ENCODE measurements around the gene DOCK1. TPM values are rescaled to one million over a fixed set of nuclear protein-coding genes. Genes with fewer than 3 reads are reported as not detected.
"Not testable (repeated sequence)": the region's sequence is repeated elsewhere in the genome, so short reads cannot be mapped to it uniquely, and the experiment has no call there.

The DOCK1 gene
- polyA plus RNA-seq, 1 donor, result 29.5 TPM

GRCh38 chr10:126880926-126881325 is 24.3 kb upstream of the DOCK1 start:
- 77% methylated on average over 2 of the region's 5 CpGs for WGBS (ENCODE audit: insufficient coverage, low lambda C conversion rate)
- no peaks in the 10 kb centered on the region for H3K27me3 ChIP-seq (ENCODE audit: control insufficient read depth, insufficient read depth, low read length)

GRCh38 chr10:126882055-126882454 is 23.2 kb upstream of the DOCK1 start:
- H3K9me3 ChIP-seq (ENCODE audit: control insufficient read depth, low read depth, low read length); H3K27ac ChIP-seq (ENCODE audit: low read length); H3K4me1 ChIP-seq (ENCODE audit: control insufficient read depth, insufficient read depth, low read length); H3K36me3 ChIP-seq (ENCODE audit: control insufficient read depth, insufficient read depth, low read length); DNase-seq; H3K27me3 ChIP-seq (ENCODE audit: control insufficient read depth, insufficient read depth, low read length); H3K4me3 ChIP-seq (ENCODE audit: low read length): not testable (repeated sequence)
- WGBS (ENCODE audit: insufficient coverage, low lambda C conversion rate), result no CpG with 5 or more reads among the region's 16 CpGs

More at GRCh38 chr10:126880926-126881325, 24.3 kb upstream of the DOCK1 start:
- Histone ChIP-seq H3K9me3 (ENCODE audit: control insufficient read depth, low read depth, low read length) (no peaks in the 10 kb centered on the region), H3K4me1 (ENCODE audit: control insufficient read depth, insufficient read depth, low read length) (no peaks in the 10 kb centered on the region), H3K36me3 (ENCODE audit: control insufficient read depth, insufficient read depth, low read length) (no peaks in the 10 kb centered on the region), H3K4me3 (ENCODE audit: low read length) (no peak overlapping the region), H3K27ac (ENCODE audit: low read length) (no peak overlapping the region)
- no peak for DNase-seq

DNA sequence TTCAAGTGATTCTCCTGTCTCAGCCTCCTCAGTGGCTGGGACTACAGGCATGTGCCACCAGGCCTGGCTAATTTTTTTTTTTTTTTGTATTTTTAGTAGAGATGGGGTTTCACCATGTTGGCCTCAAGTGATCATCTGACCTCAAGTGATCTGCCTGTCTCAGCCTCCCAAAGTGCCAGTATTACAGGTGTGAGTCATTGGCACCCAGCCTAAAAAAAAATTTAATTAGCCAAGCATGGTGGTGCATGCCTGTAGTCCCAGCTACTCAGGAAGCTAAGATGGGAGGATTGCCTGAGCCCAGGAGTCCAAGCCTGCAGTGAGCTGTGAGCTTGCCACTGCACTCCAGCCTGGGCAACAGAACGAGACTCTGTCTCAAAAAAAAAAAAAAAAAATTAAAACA is 16.8 kb upstream of the DOCK1 start:
- no CpG with 5 or more reads among the region's 1 CpG for WGBS (ENCODE audit: insufficient coverage, low lambda C conversion rate)

DNA sequence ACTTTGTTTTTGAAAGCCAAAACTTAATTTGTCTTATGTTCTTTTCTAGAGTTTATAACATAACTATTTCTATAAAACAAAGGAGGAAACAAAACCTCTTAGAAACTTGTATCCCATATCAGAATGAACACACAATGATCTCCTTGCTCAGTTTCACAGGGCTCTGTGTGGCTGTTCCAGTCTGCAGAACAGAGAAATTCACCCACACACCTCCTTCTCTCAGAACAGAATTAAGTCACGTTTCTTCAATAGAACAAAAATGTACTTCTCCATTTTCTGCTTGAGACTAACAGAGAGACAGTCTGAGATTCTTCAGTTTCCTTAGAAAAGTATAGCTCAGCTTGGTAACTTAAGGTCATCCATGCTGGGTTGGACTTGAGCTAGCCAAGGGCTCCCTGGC is 15.8 kb upstream of the DOCK1 start:
- no CpG with 5 or more reads among the region's 1 CpG for WGBS (ENCODE audit: insufficient coverage, low lambda C conversion rate)
- H3K27me3 ChIP-seq (ENCODE audit: control insufficient read depth, insufficient read depth, low read length), result no peaks in the 10 kb centered on the region
- no peaks in the 10 kb centered on the region for H3K36me3 ChIP-seq (ENCODE audit: control insufficient read depth, insufficient read depth, low read length)
- no peaks in the 10 kb centered on the region for H3K4me1 ChIP-seq (ENCODE audit: control insufficient read depth, insufficient read depth, low read length)
- no peak for DNase-seq
- no peak overlapping the region for H3K4me3 ChIP-seq (ENCODE audit: low read length)
- H3K27ac ChIP-seq (ENCODE audit: low read length), result no peak overlapping the region
- no peaks in the 10 kb centered on the region for H3K9me3 ChIP-seq (ENCODE audit: control insufficient read depth, low read depth, low read length)

More for the DNA sequence above, 16.8 kb upstream of the DOCK1 start:
- not testable (repeated sequence) for H3K4me1 ChIP-seq (ENCODE audit: control insufficient read depth, insufficient read depth, low read length); H3K9me3 ChIP-seq (ENCODE audit: control insufficient read depth, low read depth, low read length); H3K27me3 ChIP-seq (ENCODE audit: control insufficient read depth, insufficient read depth, low read length); H3K36me3 ChIP-seq (ENCODE audit: control insufficient read depth, insufficient read depth, low read length); H3K27ac ChIP-seq (ENCODE audit: low read length); DNase-seq; H3K4me3 ChIP-seq (ENCODE audit: low read length)

GRCh38 chr10:126890797-126891196 is 14.4 kb upstream of the DOCK1 start:
- H3K27ac ChIP-seq (ENCODE audit: low read length); H3K4me1 ChIP-seq (ENCODE audit: control insufficient read depth, insufficient read depth, low read length); H3K9me3 ChIP-seq (ENCODE audit: control insufficient read depth, low read depth, low read length); H3K36me3 ChIP-seq (ENCODE audit: control insufficient read depth, insufficient read depth, low read length); H3K27me3 ChIP-seq (ENCODE audit: control insufficient read depth, insufficient read depth, low read length); DNase-seq; H3K4me3 ChIP-seq (ENCODE audit: low read length): not testable (repeated sequence)
- WGBS (ENCODE audit: insufficient coverage, low lambda C conversion rate), result no CpG with 5 or more reads among the region's 5 CpGs

DNA sequence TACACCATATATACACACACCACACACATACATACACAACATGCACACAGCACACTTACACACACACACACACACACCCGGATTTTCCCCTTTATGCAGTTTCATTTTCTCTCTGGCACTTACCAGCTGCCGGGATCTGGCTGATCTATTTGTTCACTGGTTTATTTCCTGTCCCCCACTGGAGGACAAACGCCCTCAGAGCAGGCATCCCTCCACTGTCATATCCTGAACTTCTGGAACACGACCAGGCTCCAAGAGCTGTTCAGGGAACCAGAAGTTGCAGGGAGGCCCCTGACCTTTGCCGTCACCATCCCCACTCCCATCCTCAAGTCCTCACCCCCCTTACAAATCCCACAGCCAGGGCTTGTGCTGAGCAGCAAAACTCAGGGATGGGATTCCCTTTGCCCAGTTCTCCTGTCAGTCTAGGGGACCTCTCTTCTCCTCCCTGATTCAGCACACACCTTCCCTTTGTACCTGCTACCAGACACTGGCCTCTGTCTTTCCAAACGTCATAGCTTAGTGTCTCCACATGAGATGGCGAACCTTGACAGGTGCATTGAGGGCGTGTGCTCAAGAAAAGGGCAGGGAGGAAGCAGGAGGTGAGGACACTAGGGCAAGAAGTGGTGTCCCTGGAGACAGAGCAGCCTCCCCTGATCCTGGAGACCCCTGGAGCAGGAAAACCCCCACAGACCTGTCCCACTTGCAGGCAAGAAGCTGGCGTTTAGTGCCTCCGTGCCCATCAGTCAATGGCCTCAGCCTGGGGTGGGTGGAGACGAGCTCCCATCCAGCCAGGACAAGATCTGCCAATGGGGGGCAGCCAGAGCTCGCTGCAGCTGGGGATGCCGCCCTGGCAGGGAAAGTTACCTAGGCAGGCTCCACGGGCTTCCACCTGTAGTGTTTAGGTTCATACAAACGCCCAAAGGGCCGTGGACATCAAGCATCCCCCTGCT is 12.7 kb upstream of the DOCK1 start:
- H3K4me1 ChIP-seq (ENCODE audit: control insufficient read depth, insufficient read depth, low read length), result no peaks in the 10 kb centered on the region
- no peaks in the 10 kb centered on the region for H3K9me3 ChIP-seq (ENCODE audit: control insufficient read depth, low read depth, low read length)
- H3K27me3 ChIP-seq (ENCODE audit: control insufficient read depth, insufficient read depth, low read length), result no peaks in the 10 kb centered on the region
- no peak overlapping the region for H3K27ac ChIP-seq (ENCODE audit: low read length)
- no peaks in the 10 kb centered on the region for H3K36me3 ChIP-seq (ENCODE audit: control insufficient read depth, insufficient read depth, low read length)
- DNase-seq, result peak; percentile 26 to 62
- WGBS (ENCODE audit: insufficient coverage, low lambda C conversion rate), result no CpG with 5 or more reads among the region's 16 CpGs
- no peak overlapping the region for H3K4me3 ChIP-seq (ENCODE audit: low read length)

DNA sequence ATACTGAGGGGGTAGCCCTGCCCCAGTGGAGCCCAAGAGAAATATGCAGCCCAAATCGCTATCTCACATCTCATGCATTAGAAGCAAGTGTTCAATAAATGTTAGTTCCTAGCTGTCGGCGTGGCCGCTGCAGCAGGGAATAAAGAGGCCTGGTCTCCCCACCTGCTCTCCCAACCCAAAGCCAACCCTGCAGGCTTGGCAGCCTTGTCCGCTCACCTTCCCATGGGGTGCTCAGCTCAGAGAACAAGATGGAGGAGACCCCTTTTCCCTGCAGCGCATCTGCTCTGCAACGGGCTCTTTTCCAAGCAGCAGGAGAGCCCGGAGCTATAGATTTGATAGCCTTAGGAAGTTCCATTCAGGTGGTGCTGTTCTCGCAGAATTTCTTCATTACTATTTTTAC is 12.0 kb upstream of the DOCK1 start:
- Histone ChIP-seq H3K4me3 (ENCODE audit: low read length) (no peak overlapping the region), H3K27ac (ENCODE audit: low read length) (no peak overlapping the region), H3K27me3 (ENCODE audit: control insufficient read depth, insufficient read depth, low read length) (no peaks in the 10 kb centered on the region), H3K9me3 (ENCODE audit: control insufficient read depth, low read depth, low read length) (no peaks in the 10 kb centered on the region), H3K36me3 (ENCODE audit: control insufficient read depth, insufficient read depth, low read length) (no peaks in the 10 kb centered on the region), H3K4me1 (ENCODE audit: control insufficient read depth, insufficient read depth, low read length) (no peaks in the 10 kb centered on the region)
- no peak for DNase-seq
- no CpG with 5 or more reads among the region's 9 CpGs for whole genome bisulfite sequencing (ENCODE audit: insufficient coverage, low lambda C conversion rate)

- no peak overlapping the region for H3K27ac ChIP-seq (ENCODE audit: low read length)
- WGBS (ENCODE audit: insufficient coverage, low lambda C conversion rate), result no CpG with 5 or more reads among the region's 8 CpGs
- no peaks in the 10 kb centered on the region for H3K36me3 ChIP-seq (ENCODE audit: control insufficient read depth, insufficient read depth, low read length)
- no peak for DNase-seq
- H3K4me1 ChIP-seq (ENCODE audit: control insufficient read depth, insufficient read depth, low read length), result no peaks in the 10 kb centered on the region
- H3K27me3 ChIP-seq (ENCODE audit: control insufficient read depth, insufficient read depth, low read length), result no peaks in the 10 kb centered on the region
- H3K9me3 ChIP-seq (ENCODE audit: control insufficient read depth, low read depth, low read length), result no peaks in the 10 kb centered on the region
- H3K4me3 ChIP-seq (ENCODE audit: low read length), result no peak overlapping the region
These were observed 11.4 kb upstream of the DOCK1 start for GRCh38 chr10:126893841-126894240.

- no peak overlapping the region for H3K27ac ChIP-seq (ENCODE audit: low read length)
- no peak for DNase-seq
- H3K4me1 ChIP-seq (ENCODE audit: control insufficient read depth, insufficient read depth, low read length), result no peaks in the 10 kb centered on the region
- no peaks in the 10 kb centered on the region for H3K27me3 ChIP-seq (ENCODE audit: control insufficient read depth, insufficient read depth, low read length)
- 67% methylated on average over 1 of the region's 9 CpGs for WGBS (ENCODE audit: insufficient coverage, low lambda C conversion rate)
- H3K4me3 ChIP-seq (ENCODE audit: low read length), result no peak overlapping the region
- H3K9me3 ChIP-seq (ENCODE audit: control insufficient read depth, low read depth, low read length), result no peaks in the 10 kb centered on the region
- H3K36me3 ChIP-seq (ENCODE audit: control insufficient read depth, insufficient read depth, low read length), result no peaks in the 10 kb centered on the region
These were observed 9.9 kb upstream of the DOCK1 start for GRCh38 chr10:126895214-126895781.

DNA sequence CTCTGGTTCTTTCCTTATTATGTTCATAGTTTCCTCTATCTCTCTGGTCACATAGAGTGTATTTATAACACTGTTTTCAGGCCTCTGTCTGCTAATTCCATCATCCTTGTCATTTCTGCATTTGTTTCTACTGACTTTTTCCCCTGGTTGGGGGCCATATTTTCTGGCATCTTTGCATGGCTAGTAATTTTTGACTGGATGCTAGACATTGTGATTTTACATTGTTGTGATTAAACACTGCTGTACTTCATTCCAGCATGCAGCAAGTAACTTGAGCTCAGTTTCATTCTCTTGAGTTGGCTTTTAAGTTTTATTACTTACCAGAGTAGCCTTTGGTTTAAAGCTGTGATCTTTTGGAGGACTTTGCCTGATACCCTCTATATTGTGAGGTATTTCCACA is 6.8 kb upstream of the DOCK1 start:
- Histone ChIP-seq H3K9me3 (ENCODE audit: control insufficient read depth, low read depth, low read length) (no peaks in the 10 kb centered on the region), H3K4me3 (ENCODE audit: low read length) (no peak overlapping the region), H3K27ac (ENCODE audit: low read length) (no peak overlapping the region), H3K27me3 (ENCODE audit: control insufficient read depth, insufficient read depth, low read length) (no peaks in the 10 kb centered on the region), H3K4me1 (ENCODE audit: control insufficient read depth, insufficient read depth, low read length) (no peaks in the 10 kb centered on the region), H3K36me3 (ENCODE audit: control insufficient read depth, insufficient read depth, low read length) (no peaks in the 10 kb centered on the region)
- DNase-seq, result no peak

- not testable (repeated sequence) for DNase-seq
- WGBS (ENCODE audit: insufficient coverage, low lambda C conversion rate), result no CpG with 5 or more reads among the region's 2 CpGs
These were observed 5.7 kb upstream of the DOCK1 start for GRCh38 chr10:126899529-126899928.

More at GRCh38 chr10:126899529-126899928, 5.7 kb upstream of the DOCK1 start:
- not testable (repeated sequence) for H3K4me1 ChIP-seq (ENCODE audit: control insufficient read depth, insufficient read depth, low read length); H3K36me3 ChIP-seq (ENCODE audit: control insufficient read depth, insufficient read depth, low read length); H3K9me3 ChIP-seq (ENCODE audit: control insufficient read depth, low read depth, low read length); H3K4me3 ChIP-seq (ENCODE audit: low read length); H3K27me3 ChIP-seq (ENCODE audit: control insufficient read depth, insufficient read depth, low read length); H3K27ac ChIP-seq (ENCODE audit: low read length)
